Heart left ventricle (tissue), 13 donors: ENCODE measurements around the gene ZNF503.

ENCODE experiments used
- CTCF ChIP-seq, 12 donors: fragments of 200-600 bp; sonication (generic) in 4 of 12; IDR thresholded peaks; one replicate each; pipeline versions ENCODE4 v1.5.0 to v1.8.0; 2018 to 2022; ENCODE audit warnings: antibody characterized with exemption in 12 of 12, mild to moderate bottlenecking in 5 of 12
- POLR2A ChIP-seq, 2 donors: fragments of 450-650 bp; IDR thresholded peaks; one replicate each; pipeline ENCODE4 v1.6.1; 2017; ENCODE audit warnings: antibody characterized with exemption in 2 of 2, mild to moderate bottlenecking in 2 of 2, moderate library complexity in 2 of 2
- donor health status: ischemic (EF 13 %, LVEDD 7.1; RV severe dilation, severe dysfunction).
- donor health status: DM: no; HTN: yes; CAD: no.
- donor health status: DM: no; HTN: no; CAD: no.
- donor health status: ischemic (EF 25% LVEDD 6.9; RV normal size, moderate dysfunction).
- donor health status: ischemic (EF 25% LVEDD 5.7; RV mildly dilated, moderate dysfunction).
- donor health status: ischemic (EF 35%, LVEDD 5.7; RV mildly dilated, moderate dysfunction).
- donor health status: nonischemic (EF 11% LVEDD 7.7; RV severe dilation, severe dysfunction).
- donor health status: DM: yes; HTN: yes; CAD: no.
- donor health status: PGD.
- donor health status: ischemic (EF 29% LVEDD 5.4; RV normal size, mild dysfunction).
- donor health status: nonischemic (EF 23%, LVEDD 6.1; RV moderate dilation, normal function).

- TF ChIP-seq CTCF (IDR thresholded peaks at IDR 0.05), result no peak
- TF ChIP-seq POLR2A (IDR thresholded peaks at IDR 0.05), result no peak
These were observed 25.3 kb upstream of the ZNF503 start for GRCh38 chr10:75426880-75427279.
